ENCODE measurements around the gene PDZD4.

DNA sequence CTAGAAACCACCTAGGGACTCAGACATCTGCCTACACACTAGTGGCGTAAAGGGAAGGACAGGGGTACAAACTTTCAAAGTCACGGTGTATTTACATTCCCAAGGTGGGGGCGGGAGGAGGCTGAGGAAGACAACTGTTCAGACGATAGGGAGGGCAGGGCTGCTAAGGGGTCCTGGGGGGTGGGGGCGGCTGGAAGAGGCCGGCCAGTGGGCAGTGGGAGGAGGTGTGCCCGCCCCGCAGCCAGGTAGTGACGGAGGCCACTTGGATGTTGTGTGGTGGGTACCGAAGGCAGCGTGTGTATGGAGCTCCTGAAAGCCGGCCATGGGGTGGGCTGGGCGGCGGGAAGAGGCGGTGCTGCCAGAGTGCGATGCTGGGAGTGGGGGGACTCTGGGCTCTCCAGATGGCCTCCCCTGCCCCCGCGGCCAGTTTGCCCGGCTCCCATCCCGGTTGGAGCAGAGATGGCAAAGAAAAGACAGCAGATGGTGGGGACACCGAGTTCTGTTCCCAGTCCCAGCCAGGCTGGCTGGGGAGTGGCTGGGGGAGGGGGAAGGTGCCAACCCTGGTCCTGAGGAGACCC is 31.5 kb upstream of the PDZD4 start:
- TF ChIP-seq, protein P1, sequence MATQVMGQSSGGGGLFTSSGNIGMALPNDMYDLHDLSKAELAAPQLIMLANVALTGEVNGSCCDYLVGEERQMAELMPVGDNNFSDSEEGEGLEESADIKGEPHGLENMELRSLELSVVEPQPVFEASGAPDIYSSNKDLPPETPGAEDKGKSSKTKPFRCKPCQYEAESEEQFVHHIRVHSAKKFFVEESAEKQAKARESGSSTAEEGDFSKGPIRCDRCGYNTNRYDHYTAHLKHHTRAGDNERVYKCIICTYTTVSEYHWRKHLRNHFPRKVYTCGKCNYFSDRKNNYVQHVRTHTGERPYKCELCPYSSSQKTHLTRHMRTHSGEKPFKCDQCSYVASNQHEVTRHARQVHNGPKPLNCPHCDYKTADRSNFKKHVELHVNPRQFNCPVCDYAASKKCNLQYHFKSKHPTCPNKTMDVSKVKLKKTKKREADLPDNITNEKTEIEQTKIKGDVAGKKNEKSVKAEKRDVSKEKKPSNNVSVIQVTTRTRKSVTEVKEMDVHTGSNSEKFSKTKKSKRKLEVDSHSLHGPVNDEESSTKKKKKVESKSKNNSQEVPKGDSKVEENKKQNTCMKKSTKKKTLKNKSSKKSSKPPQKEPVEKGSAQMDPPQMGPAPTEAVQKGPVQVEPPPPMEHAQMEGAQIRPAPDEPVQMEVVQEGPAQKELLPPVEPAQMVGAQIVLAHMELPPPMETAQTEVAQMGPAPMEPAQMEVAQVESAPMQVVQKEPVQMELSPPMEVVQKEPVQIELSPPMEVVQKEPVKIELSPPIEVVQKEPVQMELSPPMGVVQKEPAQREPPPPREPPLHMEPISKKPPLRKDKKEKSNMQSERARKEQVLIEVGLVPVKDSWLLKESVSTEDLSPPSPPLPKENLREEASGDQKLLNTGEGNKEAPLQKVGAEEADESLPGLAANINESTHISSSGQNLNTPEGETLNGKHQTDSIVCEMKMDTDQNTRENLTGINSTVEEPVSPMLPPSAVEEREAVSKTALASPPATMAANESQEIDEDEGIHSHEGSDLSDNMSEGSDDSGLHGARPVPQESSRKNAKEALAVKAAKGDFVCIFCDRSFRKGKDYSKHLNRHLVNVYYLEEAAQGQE (IDR thresholded peaks at IDR 0.05; ENCODE audit: insufficient read depth in 1 of 2, low read depth in 2 of 2, low read length in 2 of 2) = no peak
- TF ChIP-seq POLR2AphosphoS5 (IDR thresholded peaks at IDR 0.05; ENCODE audit: low read depth, low read length) (no peak), SIN3A (IDR thresholded peaks at IDR 0.05; ENCODE audit: borderline replicate concordance, insufficient read depth, low read length) (no peak), FOXP2 (optimal IDR thresholded peaks at IDR 0.05; ENCODE audit: borderline replicate concordance, extremely low read depth, extremely low read length, insufficient read depth) (no peak)
